Chondrocyte (in vitro differentiated cells): Measurements from ENCODE around the gene SMAP1. TPM values are rescaled to one million over a fixed set of nuclear protein-coding genes. Genes with fewer than 3 reads are reported as not detected.

ENCODE experiments used
- DNase-seq: peaks from one replicate; pipeline ENCODE4 v3.0.0; 2021; ENCODE audit warnings: mixed read lengths, low spot score
- H3K27ac Mint-ChIP-seq: one replicate; pipeline ENCODE4 v1.8.0; 2021; ENCODE audit warnings: mild to moderate bottlenecking, moderate library complexity, mixed read lengths; ENCODE audit not compliant: unreplicated experiment
- H3K27me3 Mint-ChIP-seq: 2 replicates; pipeline ENCODE4 v1.8.0; 2021; ENCODE audit warnings: low read depth, mixed read lengths
- H3K36me3 Mint-ChIP-seq: 2 replicates; pipeline ENCODE4 v1.8.0; 2021; ENCODE audit warnings: low read depth, mixed read lengths
- H3K4me1 Mint-ChIP-seq: 2 replicates; pipeline ENCODE4 v1.8.0; 2021; ENCODE audit warnings: low read depth, mild to moderate bottlenecking, mixed read lengths
- H3K4me3 Mint-ChIP-seq: one replicate; pipeline ENCODE4 v1.8.0; 2021; ENCODE audit warnings: mild to moderate bottlenecking, moderate library complexity, mixed read lengths; ENCODE audit not compliant: unreplicated experiment
- H3K9me3 Mint-ChIP-seq: 2 replicates; pipeline ENCODE4 v1.8.0; 2021; ENCODE audit warnings: low read depth, mixed read lengths
- CTCF ChIP-seq: fragments of 200-600 bp; sonication (generic); IDR thresholded peaks from 2 replicates; pipeline ENCODE4 v1.5.0; 2021; ENCODE audit warnings: antibody characterized with exemption, mild to moderate bottlenecking, moderate library complexity
- total RNA-seq: library from RNA; stranded (reverse); gene quantifications from 3 replicates; pipeline ENCODE4 v1.2.1, GENCODE V29; 2021

The SMAP1 gene
- total RNA-seq, 1 donor from 2014 or later = 27.2 TPM

GRCh38 chr6:70652216-70652615 is 15.5 kb upstream of the SMAP1 start:
- no peaks in the 10 kb centered on the region for H3K27me3 Mint-ChIP-seq
- H3K4me1 Mint-ChIP-seq = no peaks in the 10 kb centered on the region
- no peaks in the 10 kb centered on the region for H3K36me3 Mint-ChIP-seq
- no peak for DNase-seq
- H3K27ac Mint-ChIP-seq = no peak overlapping the region
- TF ChIP-seq CTCF = no peak
- H3K4me3 Mint-ChIP-seq = no peak overlapping the region
- no peaks in the 10 kb centered on the region for H3K9me3 Mint-ChIP-seq

GRCh38 chr6:70657706-70658105 is 10.0 kb upstream of the SMAP1 start:
- no peak for DNase-seq
- Mint-ChIP-seq H3K27ac (no peak overlapping the region), H3K27me3 (peaks cover 10% of the 10 kb centered on the region), H3K4me1 (no peaks in the 10 kb centered on the region), H3K9me3 (no peaks in the 10 kb centered on the region), H3K36me3 (no peaks in the 10 kb centered on the region), H3K4me3 (no peak overlapping the region)
- TF ChIP-seq CTCF = no peak

- DNase-seq = no peak
- Mint-ChIP-seq H3K27me3 (peaks cover 10% of the 10 kb centered on the region), H3K4me1 (peaks cover 13% of the 10 kb centered on the region), H3K9me3 (no peaks in the 10 kb centered on the region), H3K36me3 (no peaks in the 10 kb centered on the region), H3K27ac (no peak overlapping the region), H3K4me3 (no peak overlapping the region)
- no peak for TF ChIP-seq CTCF
Measured at GRCh38 chr6:70663881-70664466, 3.7 kb upstream of the SMAP1 start.

GRCh38 chr6:70666706-70667105 is 977 bp upstream of the SMAP1 start:
- H3K9me3 Mint-ChIP-seq = no peaks in the 10 kb centered on the region
- no peak overlapping the region for H3K27ac Mint-ChIP-seq
- H3K36me3 Mint-ChIP-seq = no peaks in the 10 kb centered on the region
- no peak for DNase-seq
- H3K4me3 Mint-ChIP-seq = no peak overlapping the region
- TF ChIP-seq CTCF = no peak
- H3K27me3 Mint-ChIP-seq = peaks cover 6% of the 10 kb centered on the region
- peaks cover 30% of the 10 kb centered on the region for H3K4me1 Mint-ChIP-seq

GRCh38 chr6:70667256-70667710 is 400 bp upstream of the SMAP1 start:
- Mint-ChIP-seq H3K4me1 (peaks cover 30% of the 10 kb centered on the region), H3K4me3 (peak overlapping the region; percentile 79), H3K9me3 (no peaks in the 10 kb centered on the region), H3K36me3 (no peaks in the 10 kb centered on the region), H3K27ac (peak overlapping the region; percentile 89), H3K27me3 (peaks cover 1% of the 10 kb centered on the region)
- TF ChIP-seq CTCF = no peak
- DNase-seq = no peak
